Peyer's patch (tissue), 4 donors: ENCODE data around the gene C2CD4D.
"Not testable (repeated sequence)": the region's sequence is repeated elsewhere in the genome, so short reads cannot be mapped to it uniquely, and the experiment has no call there.

Experiments
- CTCF ChIP-seq, 6 experiments: fragments of 450-650 bp in 4 of 6; fragments of 200-600 bp in 2 of 6; sonication (generic) in 1 of 6; IDR thresholded peaks; one replicate each; pipeline ENCODE4 v1.5.1; 2017 to 2019; ENCODE audit warnings: antibody characterized with exemption in 6 of 6, mild to moderate bottlenecking in 3 of 6, moderate library complexity in 1 of 6
- POLR2A ChIP-seq, 2 donors: fragments of 450-650 bp; IDR thresholded peaks; one replicate each; pipeline ENCODE4 v1.5.1; 2017; ENCODE audit warnings: antibody characterized with exemption in 2 of 2, mild to moderate bottlenecking in 2 of 2, moderate library complexity in 2 of 2

- TF ChIP-seq CTCF, POLR2A (IDR thresholded peaks at IDR 0.05): not testable (repeated sequence)
Measured at GRCh38 chr1:151883898-151884297, 44.3 kb upstream of the C2CD4D start.
